ENCODE data around the gene CFAP68. TPM values are rescaled to one million over a fixed set of nuclear protein-coding genes. Genes with fewer than 3 reads are reported as not detected.

CFAP68 gene
- total and polyA plus RNA-seq, 7 donors, result 9.1 to 44.3 (median 18.9) TPM

- Histone ChIP-seq H3K4me1 (peaks cover 0 to 14% (median 4%) of the 10 kb centered on the region in 4 donors), H3K4me3 (no peak overlapping the region), H3K27ac (no peak overlapping the region), H3K9me3 (no peaks in the 10 kb centered on the region), H3K27me3 (no peaks in the 10 kb centered on the region), H3K36me3 (peaks cover 5 to 71% (median 17%) of the 10 kb centered on the region in 4 donors)
- TF ChIP-seq EP300 (IDR thresholded peaks at IDR 0.05) (no peak), POLR2A (IDR thresholded peaks at IDR 0.05) (no peak), POLR2AphosphoS5 (IDR thresholded peaks at IDR 0.05) (no peak)
- TF ChIP-seq, protein P1, sequence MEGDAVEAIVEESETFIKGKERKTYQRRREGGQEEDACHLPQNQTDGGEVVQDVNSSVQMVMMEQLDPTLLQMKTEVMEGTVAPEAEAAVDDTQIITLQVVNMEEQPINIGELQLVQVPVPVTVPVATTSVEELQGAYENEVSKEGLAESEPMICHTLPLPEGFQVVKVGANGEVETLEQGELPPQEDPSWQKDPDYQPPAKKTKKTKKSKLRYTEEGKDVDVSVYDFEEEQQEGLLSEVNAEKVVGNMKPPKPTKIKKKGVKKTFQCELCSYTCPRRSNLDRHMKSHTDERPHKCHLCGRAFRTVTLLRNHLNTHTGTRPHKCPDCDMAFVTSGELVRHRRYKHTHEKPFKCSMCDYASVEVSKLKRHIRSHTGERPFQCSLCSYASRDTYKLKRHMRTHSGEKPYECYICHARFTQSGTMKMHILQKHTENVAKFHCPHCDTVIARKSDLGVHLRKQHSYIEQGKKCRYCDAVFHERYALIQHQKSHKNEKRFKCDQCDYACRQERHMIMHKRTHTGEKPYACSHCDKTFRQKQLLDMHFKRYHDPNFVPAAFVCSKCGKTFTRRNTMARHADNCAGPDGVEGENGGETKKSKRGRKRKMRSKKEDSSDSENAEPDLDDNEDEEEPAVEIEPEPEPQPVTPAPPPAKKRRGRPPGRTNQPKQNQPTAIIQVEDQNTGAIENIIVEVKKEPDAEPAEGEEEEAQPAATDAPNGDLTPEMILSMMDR (IDR thresholded peaks at IDR 0.05), result no peak
- intact Hi-C loops (cut with DNase I), result no loop called here
- no peak for DNase-seq
- WGBS, 2 donors, result 93 to 94% methylated on average over 2 of the region's 2 CpGs
Observed at GRCh38 chr11:111846063-111846462, 33.3 kb upstream of the CFAP68 start.

- TF ChIP-seq EP300 (IDR thresholded peaks at IDR 0.05) (no peak), POLR2AphosphoS5 (IDR thresholded peaks at IDR 0.05) (no peak), POLR2A (IDR thresholded peaks at IDR 0.05) (no peak)
- TF ChIP-seq, protein P1 (IDR thresholded peaks at IDR 0.05), result no peak
- no peaks in the 10 kb centered on the region for H3K27me3 ChIP-seq
- intact Hi-C loops (cut with DNase I), result no loop called here
- no peak for DNase-seq
- peaks cover 0 to 9% (median under 1%) of the 10 kb centered on the region in 4 donors for H3K4me1 ChIP-seq
- H3K9me3 ChIP-seq, result no peaks in the 10 kb centered on the region
- peaks cover 5 to 76% (median 17%) of the 10 kb centered on the region in 4 donors for H3K36me3 ChIP-seq
- no peak overlapping the region for H3K27ac ChIP-seq
- WGBS, 2 donors, result 54 to 69% methylated on average over 1 of the region's 1 CpG
- no peak overlapping the region for H3K4me3 ChIP-seq
Observed at GRCh38 chr11:111846636-111847035, 32.7 kb upstream of the CFAP68 start.

DNA sequence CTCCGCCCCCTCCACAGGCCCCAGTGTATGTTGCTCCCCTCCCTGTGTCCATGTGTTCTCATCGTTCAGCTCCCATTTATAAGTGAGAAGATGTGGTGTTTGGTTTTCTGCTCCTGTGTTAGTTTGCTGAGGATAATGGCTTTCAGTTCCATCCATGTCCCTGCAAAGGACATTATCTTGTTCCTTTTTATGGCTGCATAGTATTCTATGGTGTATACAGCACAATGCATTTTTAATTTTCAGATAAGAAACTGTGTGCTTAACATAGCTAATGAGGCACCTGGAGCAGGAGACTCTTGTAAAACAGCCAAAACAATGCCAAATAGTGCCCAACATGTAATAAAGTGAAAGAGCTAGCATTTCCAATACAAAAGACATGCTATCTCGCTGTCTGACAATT lies 29.7 kb upstream of the CFAP68 start:
- no peak for DNase-seq
- intact Hi-C loops (cut with DNase I), result no loop called here
- Histone ChIP-seq H3K4me3 (no peak overlapping the region), H3K4me1 (peaks cover 0 to 9% (median 0%) of the 10 kb centered on the region in 4 donors), H3K27ac (no peak overlapping the region), H3K36me3 (peaks cover 5 to 91% (median 25%) of the 10 kb centered on the region in 4 donors), H3K27me3 (no peaks in the 10 kb centered on the region), H3K9me3 (no peaks in the 10 kb centered on the region)
- WGBS, 2 donors, result 97 to 99% methylated on average over 3 of the region's 3 CpGs
- no peak for TF ChIP-seq POLR2AphosphoS5 (IDR thresholded peaks at IDR 0.05)
- TF ChIP-seq EP300 (IDR thresholded peaks at IDR 0.05), result no peak
- TF ChIP-seq, protein P1 (IDR thresholded peaks at IDR 0.05), result no peak
- TF ChIP-seq POLR2A (IDR thresholded peaks at IDR 0.05), result no peak

DNA sequence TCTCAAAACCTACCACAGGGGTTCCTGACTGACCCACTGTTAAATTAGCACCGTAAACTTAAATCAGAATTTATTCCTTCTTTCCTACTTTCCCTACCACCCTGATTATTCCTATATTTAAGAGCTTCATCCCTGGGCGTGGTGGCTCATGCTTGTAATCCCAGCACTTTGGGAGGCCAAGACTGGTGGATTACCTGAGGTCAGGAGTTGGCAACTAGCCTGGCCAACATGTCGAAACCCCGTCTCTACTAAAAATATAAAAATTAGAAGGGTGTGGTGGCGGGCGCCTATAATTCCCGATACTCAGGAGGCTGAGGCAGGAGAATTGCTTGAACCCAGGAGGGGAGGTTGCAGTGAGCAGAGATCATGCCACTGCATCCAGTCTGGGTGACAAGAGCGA lies 28.3 kb upstream of the CFAP68 start:
- TF ChIP-seq POLR2AphosphoS5 (IDR thresholded peaks at IDR 0.05) (no peak), POLR2A (IDR thresholded peaks at IDR 0.05) (no peak), EP300 (IDR thresholded peaks at IDR 0.05) (no peak)
- TF ChIP-seq, protein P1 (IDR thresholded peaks at IDR 0.05), result no peak
- Histone ChIP-seq H3K4me3 (no peak overlapping the region), H3K36me3 (peaks cover 5 to 88% (median 24%) of the 10 kb centered on the region in 4 donors), H3K4me1 (peaks cover 0 to 9% (median 0%) of the 10 kb centered on the region in 4 donors), H3K27ac (no peak overlapping the region), H3K9me3 (no peaks in the 10 kb centered on the region), H3K27me3 (no peaks in the 10 kb centered on the region)
- no peak for DNase-seq
- 92 to 96% methylated on average over 8 of the region's 8 CpGs for WGBS, 2 donors
- intact Hi-C loops (cut with DNase I), result no loop called here

DNA sequence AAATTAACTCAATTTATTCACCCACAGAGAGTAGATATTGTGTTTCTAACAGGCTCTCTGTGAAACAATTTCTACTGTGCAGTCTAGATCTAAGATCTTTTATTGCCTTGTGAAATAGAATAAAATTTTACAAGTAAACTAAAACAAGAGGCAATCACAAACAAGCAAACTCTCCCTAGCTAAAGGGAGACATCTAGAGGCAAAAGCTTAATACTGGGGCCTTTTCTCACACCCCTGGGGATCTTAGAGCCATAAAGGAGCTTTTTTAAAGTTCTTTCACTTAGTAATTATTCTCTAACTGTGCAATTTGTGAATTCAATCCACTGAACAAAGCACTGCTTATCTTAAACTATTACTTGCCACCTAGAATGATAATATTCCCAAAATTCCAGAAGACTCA lies 27.7 kb upstream of the CFAP68 start:
- Histone ChIP-seq H3K27me3 (no peaks in the 10 kb centered on the region), H3K27ac (no peak overlapping the region), H3K36me3 (peaks cover 5 to 87% (median 24%) of the 10 kb centered on the region in 4 donors), H3K9me3 (no peaks in the 10 kb centered on the region), H3K4me1 (peaks cover 0 to 8% (median 0%) of the 10 kb centered on the region in 4 donors), H3K4me3 (no peak overlapping the region)
- no peak for DNase-seq
- TF ChIP-seq POLR2AphosphoS5 (IDR thresholded peaks at IDR 0.05), result no peak
- TF ChIP-seq, protein P1 (IDR thresholded peaks at IDR 0.05), result no peak
- no peak for TF ChIP-seq EP300 (IDR thresholded peaks at IDR 0.05)
- no peak for TF ChIP-seq POLR2A (IDR thresholded peaks at IDR 0.05)
- intact Hi-C loops (cut with DNase I), result no loop called here

Data from sigmoid colon (tissue), 7 donors.